WTC11 (cell line): ENCODE data around the gene BCL2L12.

Experiments used
- USF2 ChIP-seq: sonication (generic); formaldehyde crosslinking; IDR thresholded peaks from 2 replicates; pipeline ENCODE4 v1.8.1; 2023; ENCODE audit warnings: mild to moderate bottlenecking, missing genetic modification reagents, moderate library complexity
- ZNF671 ChIP-seq: fragments of 250-450 bp; sonication (Bioruptor Pico); IDR thresholded peaks from 2 replicates; pipeline ENCODE4 v1.8.0; 2021; ENCODE audit warnings: mild to moderate bottlenecking

DNA sequence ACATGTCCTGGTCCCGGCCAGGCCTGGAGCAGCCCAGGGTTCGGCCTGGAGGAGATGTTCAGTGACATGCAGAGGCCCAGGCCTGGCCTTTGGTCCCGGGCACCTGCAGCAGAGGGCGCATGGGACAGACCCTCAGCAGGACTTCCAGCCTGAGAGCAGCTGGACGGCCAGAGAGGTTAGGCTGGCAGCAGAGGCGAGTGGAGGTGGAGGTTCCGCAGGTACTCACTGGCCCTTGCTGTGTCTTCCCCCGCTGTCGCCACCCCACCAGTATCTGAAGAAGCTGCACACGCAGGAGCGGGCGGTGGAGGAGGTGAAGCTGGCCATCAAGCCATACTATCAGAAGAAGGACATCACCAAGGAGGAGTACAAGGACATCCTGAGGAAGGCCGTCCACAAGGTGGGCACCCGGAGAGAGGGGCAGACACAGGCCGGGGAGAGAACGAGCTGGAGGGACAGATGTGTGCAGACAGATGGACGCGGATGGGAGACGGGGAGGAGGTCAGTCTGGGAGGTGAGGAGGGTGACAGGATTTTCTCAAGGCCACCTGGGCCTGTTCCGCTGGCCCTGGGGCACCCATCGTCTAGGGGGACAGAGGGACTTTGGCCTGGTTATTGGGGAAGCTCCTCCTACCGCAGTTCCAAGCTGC is 8.1 kb upstream of the BCL2L12 start:
- no peak for TF ChIP-seq USF2 (CRISPR knock-in tag)
- no peak for TF ChIP-seq ZNF671 (CRISPR knock-in tag)
